22Rv1 (cell line): ENCODE measurements around the gene DISC1.

Source experiments
- H3K27ac ChIP-seq: fragments of 450-650 bp; 2 replicates; pipeline ENCODE4 v1.5.1; 2017
- ZFX ChIP-seq: fragments of 450-650 bp; IDR thresholded peaks from 2 replicates; pipeline ENCODE4 v1.6.1; 2017; ENCODE audit warnings: antibody characterized with exemption, borderline replicate concordance
- TF ChIP-seq, protein P1 (sequence below): fragments of 450-650 bp; IDR thresholded peaks from 2 replicates; pipeline ENCODE4 v1.5.1; 2017; ENCODE audit warnings: mild to moderate bottlenecking

Gene DISC1

GRCh38 chr1:231600458-231600976 lies 26.1 kb upstream of the DISC1 start:
- no peak overlapping the region for H3K27ac ChIP-seq
- TF ChIP-seq, protein P1, sequence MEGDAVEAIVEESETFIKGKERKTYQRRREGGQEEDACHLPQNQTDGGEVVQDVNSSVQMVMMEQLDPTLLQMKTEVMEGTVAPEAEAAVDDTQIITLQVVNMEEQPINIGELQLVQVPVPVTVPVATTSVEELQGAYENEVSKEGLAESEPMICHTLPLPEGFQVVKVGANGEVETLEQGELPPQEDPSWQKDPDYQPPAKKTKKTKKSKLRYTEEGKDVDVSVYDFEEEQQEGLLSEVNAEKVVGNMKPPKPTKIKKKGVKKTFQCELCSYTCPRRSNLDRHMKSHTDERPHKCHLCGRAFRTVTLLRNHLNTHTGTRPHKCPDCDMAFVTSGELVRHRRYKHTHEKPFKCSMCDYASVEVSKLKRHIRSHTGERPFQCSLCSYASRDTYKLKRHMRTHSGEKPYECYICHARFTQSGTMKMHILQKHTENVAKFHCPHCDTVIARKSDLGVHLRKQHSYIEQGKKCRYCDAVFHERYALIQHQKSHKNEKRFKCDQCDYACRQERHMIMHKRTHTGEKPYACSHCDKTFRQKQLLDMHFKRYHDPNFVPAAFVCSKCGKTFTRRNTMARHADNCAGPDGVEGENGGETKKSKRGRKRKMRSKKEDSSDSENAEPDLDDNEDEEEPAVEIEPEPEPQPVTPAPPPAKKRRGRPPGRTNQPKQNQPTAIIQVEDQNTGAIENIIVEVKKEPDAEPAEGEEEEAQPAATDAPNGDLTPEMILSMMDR: no peak
- TF ChIP-seq ZFX: no peak

DNA sequence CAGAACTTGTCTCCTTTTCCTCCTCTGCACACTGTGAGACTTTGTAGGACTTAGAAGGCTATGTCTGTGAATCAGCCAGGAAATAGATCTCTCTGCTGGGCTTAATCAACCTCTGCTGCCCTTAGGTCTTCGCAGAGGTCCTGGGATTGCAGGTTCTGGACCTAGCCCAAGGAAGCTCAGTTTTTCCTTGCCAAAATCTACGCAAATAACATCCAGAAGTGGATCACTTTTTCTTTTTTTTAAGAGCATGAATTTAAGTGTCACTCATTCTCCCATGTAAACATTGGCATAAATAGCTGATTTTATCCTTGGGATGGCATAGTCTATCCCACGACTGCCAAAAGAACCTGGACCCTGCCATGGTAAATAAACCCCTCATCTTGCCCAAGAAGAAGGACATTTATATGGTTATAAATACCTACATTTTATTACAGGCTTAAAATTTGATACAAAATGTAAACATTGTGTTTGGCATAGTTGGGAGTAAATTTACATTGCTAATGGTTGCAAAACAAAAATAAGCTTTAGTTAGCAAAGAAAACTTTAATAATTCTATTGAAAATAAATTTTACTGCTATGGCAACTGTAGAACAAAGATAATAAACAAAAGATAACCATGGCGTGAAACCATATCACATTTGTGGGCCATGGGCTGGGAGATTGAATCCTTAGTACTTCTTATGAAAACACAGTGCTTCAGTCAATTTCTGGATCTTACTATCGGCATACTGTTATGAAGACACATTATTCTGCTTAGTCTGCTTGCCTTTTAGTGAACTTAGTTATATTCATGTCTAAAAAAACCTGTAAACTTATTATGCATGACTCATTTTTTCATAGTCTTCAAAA lies 24.5 kb upstream of the DISC1 start:
- peak overlapping the region; percentile 69 for H3K27ac ChIP-seq
- TF ChIP-seq ZFX: no peak
- TF ChIP-seq, protein P1: no peak

DNA sequence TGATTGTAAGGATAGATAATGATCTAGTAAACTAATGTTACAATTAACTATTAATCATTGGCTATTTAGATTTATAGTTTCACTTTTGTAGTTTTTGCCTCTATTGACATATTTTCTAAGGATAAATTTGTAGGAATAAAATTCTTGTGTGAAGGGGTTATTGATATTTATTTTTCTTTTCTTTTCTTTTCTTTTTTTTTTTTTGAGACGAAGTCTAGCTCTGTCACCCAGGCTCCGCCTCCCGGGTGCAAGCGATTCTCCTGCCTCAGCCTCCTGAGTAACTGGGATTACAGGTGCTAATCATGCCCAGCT lies 24.0 kb upstream of the DISC1 start:
- peak overlapping the region; percentile 69 for H3K27ac ChIP-seq
- TF ChIP-seq ZFX: no peak
- TF ChIP-seq, protein P1: no peak

DNA sequence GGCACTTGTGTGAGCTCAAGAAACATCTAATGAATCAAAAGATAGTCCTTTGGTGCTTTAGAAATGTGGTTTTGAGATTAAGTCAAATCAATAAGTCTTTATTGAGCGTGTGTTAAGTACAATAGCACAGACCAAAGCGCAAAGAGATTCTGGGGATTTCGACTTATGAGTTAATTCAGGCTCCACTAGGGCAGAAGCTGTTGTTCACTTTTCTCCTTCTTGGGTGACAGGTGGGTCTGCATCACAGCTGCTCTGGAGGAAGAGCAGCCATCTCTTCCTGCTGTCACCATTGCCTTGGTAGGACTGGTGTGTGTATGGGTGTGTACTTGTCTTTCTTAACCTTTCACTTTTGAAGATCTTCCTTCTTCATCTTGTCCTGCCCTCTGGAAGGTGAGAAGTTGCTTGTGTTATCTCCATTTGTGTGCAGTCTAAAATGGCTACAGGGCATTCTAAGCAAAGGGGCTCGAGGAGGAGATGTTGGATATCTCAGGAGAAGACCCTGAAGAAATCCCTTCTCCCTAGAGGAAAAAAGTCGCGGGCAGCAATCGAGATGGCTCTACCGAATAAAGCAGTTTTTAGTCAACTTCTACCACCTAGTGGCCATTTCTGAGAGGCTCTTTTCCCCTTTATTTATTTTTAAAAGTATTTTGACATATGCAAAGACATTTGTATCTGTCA lies 22.9 kb upstream of the DISC1 start:
- TF ChIP-seq ZFX: no peak
- TF ChIP-seq, protein P1: peak; percentile 92
- H3K27ac ChIP-seq: peak overlapping the region; percentile 69

- no peak for TF ChIP-seq ZFX
- TF ChIP-seq, protein P1: peak; percentile 51
These were observed 22.3 kb upstream of the DISC1 start for GRCh38 chr1:231604276-231604621.

DNA sequence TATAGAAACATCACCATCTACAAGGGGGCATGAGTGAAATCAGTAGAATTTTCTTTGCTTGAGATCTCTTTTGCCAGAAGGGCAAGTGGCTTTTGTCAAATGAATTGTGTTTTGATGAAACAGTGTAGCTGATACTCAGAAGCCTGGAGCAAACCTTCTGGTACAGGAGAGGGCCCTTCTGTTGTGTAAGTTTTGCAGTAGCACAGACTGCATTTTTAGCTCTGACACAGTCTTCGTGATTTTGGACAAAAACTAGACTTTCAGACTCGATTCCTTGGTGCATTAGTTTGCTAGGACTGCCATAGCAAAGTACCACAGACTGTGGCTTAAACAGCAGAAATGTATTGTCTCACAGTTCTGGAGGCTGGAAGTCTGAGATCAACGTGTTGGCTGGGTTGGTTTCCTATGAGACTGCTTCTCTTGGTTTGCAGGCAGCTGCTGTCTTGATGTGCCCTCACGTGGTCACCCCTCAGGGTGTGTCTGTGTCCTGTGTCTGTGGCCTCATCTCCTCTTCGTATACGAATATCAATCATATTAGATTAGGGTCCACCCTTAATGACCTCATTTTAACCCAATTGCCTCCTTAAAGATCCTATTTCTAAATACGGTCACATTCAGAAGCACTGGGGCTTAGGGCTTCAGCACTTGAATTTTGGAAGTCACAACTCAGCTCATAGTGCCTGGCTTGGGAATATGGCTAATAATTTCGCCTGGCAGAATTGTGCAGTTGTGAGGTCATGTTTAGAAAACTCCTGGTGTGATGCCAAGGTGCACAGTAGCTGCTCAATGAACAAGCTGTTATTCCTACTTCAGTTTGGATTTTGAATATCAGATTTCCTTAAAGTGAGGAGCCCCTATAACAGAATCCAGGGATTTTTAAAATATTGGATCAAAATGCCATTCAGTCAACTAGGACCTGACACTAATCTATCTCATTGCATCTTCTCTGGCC lies 21.2 kb upstream of the DISC1 start:
- no peak for TF ChIP-seq ZFX
- TF ChIP-seq, protein P1: no peak
- H3K27ac ChIP-seq: no peak overlapping the region

More at GRCh38 chr1:231604276-231604621, 22.3 kb upstream of the DISC1 start:
- H3K27ac ChIP-seq: peak overlapping the region; percentile 69
